ENCODE results near the gene TRABD.

- TF ChIP-seq GATA3 (IDR thresholded peaks at IDR 0.05; ENCODE audit: low read depth, low read length): no peak
- no peak for TF ChIP-seq GATA2 (IDR thresholded peaks at IDR 0.05; ENCODE audit: low read depth, low read length)
Observed at GRCh38 chr22:50141891-50142363, 43.8 kb upstream of the TRABD start.

All from SH-SY5Y (cell line).